Loucy (cell line): Measurements from ENCODE around the gene CACNA2D3.

Source experiments
- CTCF ChIP-seq: fragments of 200-600 bp; sonication (generic); conservative IDR thresholded peaks from 2 replicates; pipeline ENCODE4 v1.5.1; 2014; ENCODE audit warnings: mild to moderate bottlenecking, antibody characterized with exemption, low read length
- EZH2phosphoT487 ChIP-seq: fragments of 200-600 bp; IDR thresholded peaks from 2 replicates; pipeline ENCODE4 v1.6.1; 2018; ENCODE audit warnings: antibody characterized with exemption, mild to moderate bottlenecking, moderate library complexity, borderline replicate concordance

DNA sequence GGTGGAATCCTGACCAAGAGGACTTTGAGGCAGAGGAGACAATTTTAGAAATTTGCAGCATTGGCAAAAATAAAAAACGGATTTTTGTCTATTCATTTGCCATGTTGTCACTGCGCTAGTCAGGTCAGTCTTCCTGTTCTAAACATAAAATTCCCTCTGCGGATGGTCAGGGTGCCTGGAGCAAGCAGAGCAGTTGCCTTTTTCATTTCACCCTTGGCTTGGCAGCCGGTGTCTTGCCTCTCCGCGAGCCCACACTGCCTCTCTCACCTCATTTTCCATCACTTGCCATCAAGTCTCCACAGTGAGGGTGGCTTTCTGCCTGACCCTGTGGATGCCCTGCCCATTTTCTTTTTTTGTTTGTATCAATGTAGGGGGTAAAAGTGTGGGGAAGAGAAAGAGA is 409.4 kb downstream of the CACNA2D3 start:
- no peak for TF ChIP-seq CTCF
- no peak for TF ChIP-seq EZH2phosphoT487
